T-helper 1 cell (primary cell): Measurements from ENCODE around the gene RPTOR.

Experiments used
- DNase-seq, 5 donors: peaks; one replicate each; pipeline ENCODE4 v3.0.0-alpha.2; 2012 to 2020

RPTOR gene

DNA sequence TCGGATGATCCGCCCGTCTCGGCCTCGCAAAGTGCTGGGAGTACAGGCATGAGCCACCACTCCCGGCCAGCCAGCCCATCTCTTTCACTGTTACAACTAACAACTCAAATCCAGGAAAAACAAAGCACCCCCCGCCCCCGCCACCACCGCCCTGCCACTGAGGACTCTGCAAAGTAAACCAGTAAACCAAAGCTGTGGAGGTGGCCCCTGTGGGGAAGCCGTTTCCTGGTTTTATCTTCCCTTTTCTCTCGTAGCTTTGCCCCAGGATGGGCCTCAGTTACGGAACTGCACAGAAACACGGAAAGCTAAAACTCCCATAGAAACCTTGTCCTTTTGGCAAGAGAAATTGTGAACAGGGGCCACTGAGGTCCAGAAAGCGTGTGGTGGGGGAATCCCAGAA lies 464.5 kb downstream of the RPTOR start:
- DNase-seq = no peak

DNA sequence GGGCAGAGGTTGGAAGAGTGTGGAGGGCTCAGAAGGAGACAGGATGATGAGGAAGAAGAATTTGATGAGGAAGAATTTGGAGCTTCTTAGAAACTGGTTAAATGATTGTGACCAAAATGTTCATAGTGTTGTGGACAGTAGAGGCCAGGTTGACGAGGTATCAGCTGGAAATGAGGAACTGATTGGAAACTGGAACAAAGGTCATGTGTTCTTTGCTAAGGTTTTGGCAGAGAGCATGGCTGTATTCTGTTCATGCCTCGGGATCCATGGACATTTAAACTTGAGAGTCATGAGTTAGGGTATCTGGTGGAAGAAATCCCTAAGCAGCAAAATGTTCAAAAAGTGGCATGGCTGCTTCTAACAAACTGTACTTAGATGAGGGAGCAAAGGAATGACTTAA lies 466.3 kb downstream of the RPTOR start:
- no peak for DNase-seq

DNA sequence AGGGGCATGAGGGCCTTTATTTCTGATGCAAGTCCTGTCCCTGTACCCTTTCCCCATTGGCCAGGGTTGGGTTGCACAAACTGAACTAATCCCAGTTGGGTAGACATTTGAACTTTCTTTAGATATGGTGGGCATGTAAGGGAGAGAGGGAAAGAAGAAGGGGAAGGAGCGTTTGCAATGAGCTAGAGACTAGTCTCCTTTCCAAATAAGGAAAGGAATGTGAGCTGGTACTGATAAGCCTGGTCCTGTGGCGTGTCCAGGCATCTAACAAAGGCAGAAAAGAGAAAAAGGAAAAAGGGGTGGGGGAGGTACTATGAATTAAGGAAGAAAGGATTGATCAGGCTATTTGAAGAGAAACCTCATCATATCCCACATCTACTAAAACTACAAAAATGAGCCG lies 467.3 kb downstream of the RPTOR start:
- no peak for DNase-seq

DNA sequence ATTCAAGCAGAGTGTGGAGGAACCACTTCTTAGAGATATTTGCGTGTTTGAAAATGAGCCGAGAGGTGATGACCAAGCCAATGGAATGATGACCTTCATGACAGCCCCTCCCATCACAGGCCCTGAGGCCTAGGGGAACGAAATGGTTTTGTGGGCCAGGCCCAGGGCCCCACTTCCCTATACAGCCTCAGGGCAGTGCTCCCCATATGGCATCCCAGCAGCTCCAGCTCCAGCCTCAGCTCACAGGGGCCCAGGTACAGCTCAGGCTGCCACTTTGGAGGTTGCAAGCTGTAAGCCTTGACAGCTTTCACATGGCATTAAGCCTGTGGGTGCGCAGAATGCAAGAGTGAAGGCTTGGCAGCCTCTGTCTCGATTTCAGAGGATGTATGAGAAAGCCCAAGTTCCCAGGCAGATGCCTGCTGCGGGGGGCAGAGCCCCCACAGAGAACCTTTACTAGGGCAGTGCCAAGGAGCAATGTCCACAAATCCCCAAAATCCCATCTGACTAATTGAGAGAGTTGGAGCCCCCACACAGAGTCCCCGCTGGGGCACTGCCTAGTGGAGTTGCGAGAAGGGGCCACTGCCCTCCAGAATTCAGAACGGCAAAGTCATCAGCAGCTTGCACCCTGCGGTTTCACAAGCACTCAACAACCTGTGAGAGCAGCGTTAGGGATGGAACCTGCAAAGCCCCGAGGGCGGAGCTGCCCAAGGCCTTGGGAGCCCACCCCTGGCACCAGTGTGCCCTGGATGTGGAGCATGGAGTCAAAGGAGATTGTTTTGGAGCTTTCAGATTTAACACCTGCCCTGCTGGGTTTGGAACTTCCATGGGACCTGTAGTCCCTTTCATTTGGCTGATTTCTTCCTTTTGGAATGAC lies 468.2 kb downstream of the RPTOR start:
- DNase-seq = no peak

DNA sequence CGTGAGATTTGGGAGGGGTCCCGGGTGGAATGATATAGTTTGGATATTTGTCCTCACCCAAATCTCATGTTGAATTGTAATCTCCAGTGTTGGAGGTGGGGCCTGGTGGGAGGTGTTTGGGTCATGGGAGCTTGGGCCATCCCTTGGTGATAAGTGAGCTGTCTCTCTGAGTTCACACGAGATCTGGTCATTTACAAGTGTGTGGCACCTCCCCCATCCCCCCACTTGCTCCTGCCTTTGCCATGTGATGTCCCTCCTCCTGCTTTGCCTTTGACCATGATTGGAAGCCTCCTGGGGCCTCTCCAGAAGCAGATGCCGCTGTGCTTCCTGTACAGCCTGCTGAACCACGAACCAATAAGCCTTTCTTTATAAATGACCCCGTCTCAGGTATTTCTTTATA lies 469.0 kb downstream of the RPTOR start:
- no peak for DNase-seq

DNA sequence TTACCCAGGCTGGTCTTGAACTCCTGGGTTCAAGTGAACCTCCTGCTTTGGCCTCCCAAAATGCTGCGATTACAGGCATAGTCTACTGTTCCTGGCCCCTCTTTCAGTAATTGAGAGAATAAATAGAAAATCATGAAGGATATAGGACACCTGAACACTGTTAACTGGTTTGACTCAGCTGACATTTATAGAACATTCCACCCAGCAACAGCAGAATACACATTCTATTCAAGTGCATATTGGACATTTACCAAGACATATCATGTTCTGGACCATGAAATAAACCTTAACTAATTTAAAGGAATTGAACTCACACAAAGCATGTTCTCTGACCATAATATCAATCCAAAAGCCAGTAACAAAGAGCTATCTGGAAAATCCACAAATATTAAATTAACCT lies 470.5 kb downstream of the RPTOR start:
- no peak for DNase-seq
